Measurements from ENCODE around the gene MYZAP. TPM values are rescaled to one million over a fixed set of nuclear protein-coding genes. Genes with fewer than 3 reads are reported as not detected.

MYZAP gene
- total RNA-seq, 3 donors from 2014 or later: 12.1 to 23.0 (median 16.7) TPM

DNA sequence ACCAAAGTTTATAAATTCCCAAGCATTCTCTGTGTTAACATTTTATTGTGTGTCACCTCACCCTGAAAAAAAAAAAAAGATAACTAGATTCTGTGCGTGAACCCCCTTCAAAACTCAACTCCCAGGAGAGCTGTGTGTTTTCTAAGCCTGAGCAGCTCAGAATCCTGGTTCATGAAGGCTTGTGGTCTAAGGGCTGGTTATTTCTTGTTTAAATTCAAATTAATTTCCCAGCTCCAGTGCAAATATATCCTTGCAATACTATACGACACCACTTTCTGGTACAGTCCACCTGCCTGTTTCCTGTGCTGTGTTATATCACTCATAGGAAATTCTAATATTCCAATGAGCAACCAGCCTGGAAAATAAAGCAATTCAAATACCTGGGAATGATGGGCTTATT, 23.4 kb upstream of the MYZAP start:
- Histone ChIP-seq H3K27me3 (no peaks in the 10 kb centered on the region), H3K36me3 (no peaks in the 10 kb centered on the region), H3K27ac (no peak overlapping the region), H3K4me3 (no peak overlapping the region), H3K4me1 (no peaks in the 10 kb centered on the region), H3K9me3 (no peaks in the 10 kb centered on the region)
- DNase-seq (ENCODE audit: low spot score in 2 of 2): no peak
- intact Hi-C loops (cut with DNase I; ENCODE audit: low total_unique reads): no loop called here
- TF ChIP-seq POLR2AphosphoS5 (IDR thresholded peaks at IDR 0.05) (no peak), POLR2A (IDR thresholded peaks at IDR 0.05) (no peak)
- TF ChIP-seq, protein P1, sequence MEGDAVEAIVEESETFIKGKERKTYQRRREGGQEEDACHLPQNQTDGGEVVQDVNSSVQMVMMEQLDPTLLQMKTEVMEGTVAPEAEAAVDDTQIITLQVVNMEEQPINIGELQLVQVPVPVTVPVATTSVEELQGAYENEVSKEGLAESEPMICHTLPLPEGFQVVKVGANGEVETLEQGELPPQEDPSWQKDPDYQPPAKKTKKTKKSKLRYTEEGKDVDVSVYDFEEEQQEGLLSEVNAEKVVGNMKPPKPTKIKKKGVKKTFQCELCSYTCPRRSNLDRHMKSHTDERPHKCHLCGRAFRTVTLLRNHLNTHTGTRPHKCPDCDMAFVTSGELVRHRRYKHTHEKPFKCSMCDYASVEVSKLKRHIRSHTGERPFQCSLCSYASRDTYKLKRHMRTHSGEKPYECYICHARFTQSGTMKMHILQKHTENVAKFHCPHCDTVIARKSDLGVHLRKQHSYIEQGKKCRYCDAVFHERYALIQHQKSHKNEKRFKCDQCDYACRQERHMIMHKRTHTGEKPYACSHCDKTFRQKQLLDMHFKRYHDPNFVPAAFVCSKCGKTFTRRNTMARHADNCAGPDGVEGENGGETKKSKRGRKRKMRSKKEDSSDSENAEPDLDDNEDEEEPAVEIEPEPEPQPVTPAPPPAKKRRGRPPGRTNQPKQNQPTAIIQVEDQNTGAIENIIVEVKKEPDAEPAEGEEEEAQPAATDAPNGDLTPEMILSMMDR (IDR thresholded peaks at IDR 0.05): no peak

DNA sequence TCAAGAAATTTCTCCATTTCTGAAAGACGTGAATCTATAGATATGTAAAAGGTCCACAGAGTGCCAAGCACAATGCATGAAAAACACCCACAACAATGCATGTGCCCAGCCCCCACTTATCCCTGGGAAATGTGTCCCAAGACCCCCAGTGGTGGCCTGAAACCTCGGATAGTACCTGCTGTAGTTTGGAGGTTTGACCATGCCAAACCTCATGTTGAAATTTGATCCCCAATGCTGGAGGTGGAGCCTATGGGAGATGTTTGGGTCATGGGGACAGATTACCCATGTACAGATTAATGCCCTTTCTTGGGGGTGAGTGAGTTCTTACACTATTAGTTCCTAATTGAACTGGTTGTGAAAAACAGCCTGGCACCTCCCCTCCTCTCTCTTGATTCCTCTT, 21.4 kb upstream of the MYZAP start:
- no peak for DNase-seq (ENCODE audit: low spot score in 2 of 2)
- no peak overlapping the region for H3K4me3 ChIP-seq
- intact Hi-C loops (cut with DNase I; ENCODE audit: low total_unique reads): no loop called here
- H3K27ac ChIP-seq: no peak overlapping the region
- TF ChIP-seq, protein P1 (IDR thresholded peaks at IDR 0.05): no peak
- TF ChIP-seq POLR2AphosphoS5 (IDR thresholded peaks at IDR 0.05): no peak
- no peak for TF ChIP-seq POLR2A (IDR thresholded peaks at IDR 0.05)
- H3K4me1 ChIP-seq: no peaks in the 10 kb centered on the region
- no peaks in the 10 kb centered on the region for H3K27me3 ChIP-seq
- no peaks in the 10 kb centered on the region for H3K9me3 ChIP-seq
- H3K36me3 ChIP-seq: no peaks in the 10 kb centered on the region

DNA sequence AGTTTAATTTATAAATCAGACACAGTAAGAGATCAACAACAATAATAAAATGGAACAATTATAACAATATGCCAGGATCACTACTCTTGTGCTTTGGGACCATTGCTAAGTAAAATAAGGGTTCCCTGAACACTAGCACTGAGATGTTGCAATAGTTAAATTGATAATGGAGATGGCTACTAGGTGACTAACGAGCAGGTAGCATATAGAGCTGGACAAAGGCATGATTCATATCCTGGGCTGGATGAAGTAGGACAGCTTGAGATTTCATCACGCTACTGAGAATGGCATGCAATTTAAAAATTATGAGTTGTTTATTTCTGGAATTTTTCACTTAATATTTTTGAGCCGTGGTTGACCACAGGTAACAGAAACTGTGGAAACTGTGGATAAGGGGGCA, 20.7 kb upstream of the MYZAP start:
- H3K4me1 ChIP-seq: no peaks in the 10 kb centered on the region
- H3K4me3 ChIP-seq: no peak overlapping the region
- H3K9me3 ChIP-seq: no peaks in the 10 kb centered on the region
- no peak overlapping the region for H3K27ac ChIP-seq
- no peaks in the 10 kb centered on the region for H3K27me3 ChIP-seq
- TF ChIP-seq POLR2A (IDR thresholded peaks at IDR 0.05) (no peak), POLR2AphosphoS5 (IDR thresholded peaks at IDR 0.05) (no peak)
- intact Hi-C loops (cut with DNase I; ENCODE audit: low total_unique reads): no loop called here
- no peaks in the 10 kb centered on the region for H3K36me3 ChIP-seq
- no peak for DNase-seq (ENCODE audit: low spot score in 2 of 2)

DNA sequence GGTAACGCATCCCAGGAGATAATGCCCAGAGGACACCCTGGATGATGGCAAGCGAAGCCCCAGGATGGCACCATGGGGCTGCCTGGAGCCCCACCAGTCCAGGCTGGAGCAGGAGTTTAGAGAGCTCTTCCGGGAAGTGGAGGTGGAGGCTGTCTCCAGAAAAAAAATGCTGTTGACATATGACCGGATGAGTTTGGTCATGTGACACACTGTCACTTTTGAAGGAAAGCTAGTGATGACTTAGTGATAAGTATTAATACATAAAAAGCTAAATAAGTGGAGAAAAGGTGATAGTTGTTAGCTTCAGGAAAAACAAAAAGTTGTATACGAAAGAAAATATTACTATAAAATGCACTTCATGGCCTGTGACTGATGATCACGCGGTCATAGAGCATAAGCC, 20.0 kb upstream of the MYZAP start:
- no peaks in the 10 kb centered on the region for H3K9me3 ChIP-seq
- DNase-seq (ENCODE audit: low spot score in 2 of 2): no peak
- no peak overlapping the region for H3K27ac ChIP-seq
- intact Hi-C loops (cut with DNase I; ENCODE audit: low total_unique reads): no loop called here
- H3K4me1 ChIP-seq: no peaks in the 10 kb centered on the region
- H3K36me3 ChIP-seq: no peaks in the 10 kb centered on the region
- H3K27me3 ChIP-seq: no peaks in the 10 kb centered on the region
- TF ChIP-seq POLR2AphosphoS5 (IDR thresholded peaks at IDR 0.05) (no peak), POLR2A (IDR thresholded peaks at IDR 0.05) (no peak)
- TF ChIP-seq, protein P1 (IDR thresholded peaks at IDR 0.05): no peak
- H3K4me3 ChIP-seq: no peak overlapping the region

DNA sequence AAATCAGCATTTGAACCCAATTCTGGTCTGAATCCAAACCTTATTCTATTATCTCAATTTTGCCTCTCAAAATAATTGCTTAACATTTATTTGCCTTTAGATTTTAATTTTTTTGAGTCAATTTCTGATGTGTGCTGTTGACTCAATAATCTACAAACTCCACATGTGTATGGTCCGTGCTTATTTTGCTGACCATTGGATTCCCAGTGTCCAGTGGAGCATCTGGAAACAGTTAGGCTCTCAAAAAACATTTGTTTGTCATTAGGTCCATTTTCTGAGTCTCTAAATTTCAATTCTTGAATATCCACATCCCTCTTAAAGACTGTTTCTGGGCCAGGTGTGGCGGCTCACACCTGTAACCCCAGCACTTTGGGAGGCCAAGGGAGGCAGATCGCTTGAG, 19.2 kb upstream of the MYZAP start:
- H3K36me3 ChIP-seq: no peaks in the 10 kb centered on the region
- TF ChIP-seq, protein P1 (IDR thresholded peaks at IDR 0.05): no peak
- TF ChIP-seq POLR2AphosphoS5 (IDR thresholded peaks at IDR 0.05) (no peak), POLR2A (IDR thresholded peaks at IDR 0.05) (no peak)
- no peaks in the 10 kb centered on the region for H3K9me3 ChIP-seq
- H3K27me3 ChIP-seq: no peaks in the 10 kb centered on the region
- H3K4me3 ChIP-seq: no peak overlapping the region
- no peaks in the 10 kb centered on the region for H3K4me1 ChIP-seq
- intact Hi-C loops (cut with DNase I; ENCODE audit: low total_unique reads): no loop called here
- no peak overlapping the region for H3K27ac ChIP-seq
- no peak for DNase-seq (ENCODE audit: low spot score in 2 of 2)

DNA sequence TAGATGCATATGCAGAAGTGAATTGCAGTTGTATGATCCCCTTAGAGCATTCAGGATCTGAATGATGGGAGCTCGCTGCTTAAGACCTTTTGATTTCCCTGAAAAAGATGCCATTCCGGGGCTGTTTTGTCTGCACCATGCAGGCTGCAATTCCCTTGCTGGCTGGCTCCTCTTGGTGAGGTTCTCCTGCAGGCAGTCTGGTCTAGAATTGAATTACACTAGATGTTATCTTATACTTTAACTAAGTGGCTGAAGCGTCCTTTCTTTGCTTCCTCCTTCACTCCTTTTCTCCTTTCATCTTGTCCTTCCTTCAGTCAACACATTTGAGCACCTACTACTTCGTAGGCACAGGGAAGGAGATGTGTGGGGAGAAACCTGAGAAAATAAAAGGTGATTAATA, 18.6 kb upstream of the MYZAP start:
- DNase-seq (ENCODE audit: low spot score in 2 of 2): no peak
- TF ChIP-seq POLR2A (IDR thresholded peaks at IDR 0.05) (no peak), POLR2AphosphoS5 (IDR thresholded peaks at IDR 0.05) (no peak)
- TF ChIP-seq, protein P1 (IDR thresholded peaks at IDR 0.05): no peak
- Histone ChIP-seq H3K27ac (no peak overlapping the region), H3K27me3 (no peaks in the 10 kb centered on the region), H3K4me1 (no peaks in the 10 kb centered on the region), H3K36me3 (no peaks in the 10 kb centered on the region), H3K4me3 (no peak overlapping the region), H3K9me3 (no peaks in the 10 kb centered on the region)
- intact Hi-C loops (cut with DNase I; ENCODE audit: low total_unique reads): no loop called here
